ENCODE data around the gene SASH1. TPM values are rescaled to one million over a fixed set of nuclear protein-coding genes. Genes with fewer than 3 reads are reported as not detected.

Gene SASH1
- total and polyA plus RNA-seq, 9 of the 15 experiments (the other 6 are each of a cell fraction or from before 2014, with no cell fraction given), result 0.35 to 3.5 (median 1.6) TPM

- ATAC-seq (no peak), DNase-seq (ENCODE audit: extremely low read depth in 1 of 4, low spot score in 3 of 4) (no peak), FAIRE-seq (no peak)
- no peaks in the 10 kb centered on the region for H3K79me2 ChIP-seq (ENCODE audit: control insufficient read depth, insufficient read depth, low read length)
- H3K9me3 ChIP-seq (replicated peaks; ENCODE audit: control insufficient read depth, insufficient read depth, low read depth, low read length), result no peaks in the 10 kb centered on the region
- H3K27ac ChIP-seq (ENCODE audit: extremely low read depth, low read depth, low read length), result no peak overlapping the region
- BruUV-seq (replicated peaks), result no TSS peak
- H4K20me1 ChIP-seq (replicated peaks; ENCODE audit: control insufficient read depth, insufficient read depth, low read length), result no peaks in the 10 kb centered on the region; the same call in 1 of the 2 replicates
- no peak overlapping the region for H3K9ac ChIP-seq (ENCODE audit: insufficient read depth in 1 of 2, low read depth in 2 of 2, low read length in 2 of 2)
- peaks cover 10 to 18% of the 10 kb centered on the region in 2 experiments; a peak in 4 of 5 replicates for H3K27me3 ChIP-seq (ENCODE audit: control insufficient read depth in 2 of 2, insufficient read depth in 2 of 2, low read length in 2 of 2)
- no peaks in the 10 kb centered on the region for H3K4me1 ChIP-seq (replicated peaks in 1 of 2; ENCODE audit: control insufficient read depth in 2 of 2, insufficient read depth in 2 of 2, low read length in 2 of 2)
- H3K4me2 ChIP-seq (ENCODE audit: insufficient read depth, low read length), result no peak overlapping the region
- H3K4me3 ChIP-seq, result no peak overlapping the region
- intact Hi-C loops (cut with micrococcal nuclease), result no loop called here
- 8% methylated on average over 1 of the region's 1 CpG for WGBS (ENCODE audit: insufficient coverage, low coverage, missing lambda C conversion rate)
- ChIA-PET POLR2A (interaction anchor here (1.3 kb wide), 1 partner anchor 18 kb away, joined by 3 read pairs; no protein-coding TSS in a partner anchor), CTCF (ENCODE audit: low intra/inter-chr PET ratio) (no interaction called here)
- in situ Hi-C loops (cut with MboI), result no loop called here
- no peak overlapping the region for H2AFZ ChIP-seq (ENCODE audit: low read depth, low read length)
- no peaks in the 10 kb centered on the region for H3K36me3 ChIP-seq (ENCODE audit: control insufficient read depth, insufficient read depth, low read length)
- no peaks in the 10 kb centered on the region for H3K9me1 ChIP-seq (ENCODE audit: control insufficient read depth, insufficient read depth, low read length)
- TF ChIP-seq RB1 (IDR thresholded peaks at IDR 0.05; ENCODE audit: low read depth) (no peak), KDM2B (CRISPR knock-in tag; IDR thresholded peaks at IDR 0.05) (no peak), ZNF23 (CRISPR knock-in tag; IDR thresholded peaks at IDR 0.05) (no peak), ZNF311 (CRISPR knock-in tag; IDR thresholded peaks at IDR 0.05) (no peak), ZNF398 (CRISPR knock-in tag; IDR thresholded peaks at IDR 0.05) (no peak), NCOA2 (IDR thresholded peaks at IDR 0.05; ENCODE audit: partially characterized antibody in 2 of 2) (no peak), KAT7 (CRISPR knock-in tag; IDR thresholded peaks at IDR 0.05; ENCODE audit: borderline replicate concordance) (no peak), SMC3 (conservative IDR thresholded peaks at IDR 0.05; ENCODE audit: insufficient read depth, low read depth, low read length) (no peak), RBM25 (IDR thresholded peaks at IDR 0.05; ENCODE audit: low read depth, low read length, severe bottlenecking) (no peak), POU5F1 (IDR thresholded peaks at IDR 0.05; ENCODE audit: borderline replicate concordance, low read depth, low read length, partially characterized antibody) (no peak), UBTF (IDR thresholded peaks at IDR 0.05; ENCODE audit: borderline replicate concordance in 1 of 2, low read depth in 2 of 2, low read length in 2 of 2) (no peak), PRDM10 (IDR thresholded peaks at IDR 0.05; ENCODE audit: partially characterized antibody) (no peak), ZNF24 (IDR thresholded peaks at IDR 0.05) (no peak), XRCC5 (IDR thresholded peaks at IDR 0.05; ENCODE audit: low read depth, low read length) (no peak), ZNF174 (CRISPR knock-in tag; IDR thresholded peaks at IDR 0.05) (no peak), CEBPB (tag; IDR thresholded peaks at IDR 0.05) (no peak)
Measured at GRCh38 chr6:148395583-148396101, 53.0 kb downstream of the SASH1 start.
